A549 treated with CORT108297 at 1 μM for 4 hours (cell line): ENCODE data around the gene SSH2. TPM values are rescaled to one million over a fixed set of nuclear protein-coding genes. Genes with fewer than 3 reads are reported as not detected.

Experiments used
- total RNA-seq: library from RNA; stranded (reverse); fragments of 200-300 nt; extraction: Qiagen RNA extraction; gene quantifications from 5 replicates; pipeline ENCODE4 v1.2.3, GENCODE V29; 2022

The SSH2 gene, protein sequence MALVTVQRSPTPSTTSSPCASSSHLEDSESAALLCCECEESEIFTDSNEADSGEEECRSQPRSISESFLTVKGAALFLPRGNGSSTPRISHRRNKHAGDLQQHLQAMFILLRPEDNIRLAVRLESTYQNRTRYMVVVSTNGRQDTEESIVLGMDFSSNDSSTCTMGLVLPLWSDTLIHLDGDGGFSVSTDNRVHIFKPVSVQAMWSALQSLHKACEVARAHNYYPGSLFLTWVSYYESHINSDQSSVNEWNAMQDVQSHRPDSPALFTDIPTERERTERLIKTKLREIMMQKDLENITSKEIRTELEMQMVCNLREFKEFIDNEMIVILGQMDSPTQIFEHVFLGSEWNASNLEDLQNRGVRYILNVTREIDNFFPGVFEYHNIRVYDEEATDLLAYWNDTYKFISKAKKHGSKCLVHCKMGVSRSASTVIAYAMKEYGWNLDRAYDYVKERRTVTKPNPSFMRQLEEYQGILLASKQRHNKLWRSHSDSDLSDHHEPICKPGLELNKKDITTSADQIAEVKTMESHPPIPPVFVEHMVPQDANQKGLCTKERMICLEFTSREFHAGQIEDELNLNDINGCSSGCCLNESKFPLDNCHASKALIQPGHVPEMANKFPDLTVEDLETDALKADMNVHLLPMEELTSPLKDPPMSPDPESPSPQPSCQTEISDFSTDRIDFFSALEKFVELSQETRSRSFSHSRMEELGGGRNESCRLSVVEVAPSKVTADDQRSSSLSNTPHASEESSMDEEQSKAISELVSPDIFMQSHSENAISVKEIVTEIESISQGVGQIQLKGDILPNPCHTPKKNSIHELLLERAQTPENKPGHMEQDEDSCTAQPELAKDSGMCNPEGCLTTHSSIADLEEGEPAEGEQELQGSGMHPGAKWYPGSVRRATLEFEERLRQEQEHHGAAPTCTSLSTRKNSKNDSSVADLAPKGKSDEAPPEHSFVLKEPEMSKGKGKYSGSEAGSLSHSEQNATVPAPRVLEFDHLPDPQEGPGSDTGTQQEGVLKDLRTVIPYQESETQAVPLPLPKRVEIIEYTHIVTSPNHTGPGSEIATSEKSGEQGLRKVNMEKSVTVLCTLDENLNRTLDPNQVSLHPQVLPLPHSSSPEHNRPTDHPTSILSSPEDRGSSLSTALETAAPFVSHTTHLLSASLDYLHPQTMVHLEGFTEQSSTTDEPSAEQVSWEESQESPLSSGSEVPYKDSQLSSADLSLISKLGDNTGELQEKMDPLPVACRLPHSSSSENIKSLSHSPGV (N-terminal part only)
- total RNA-seq, result 24.2 to 32.1 TPM (median 31.8 TPM) in 5 replicates

DNA sequence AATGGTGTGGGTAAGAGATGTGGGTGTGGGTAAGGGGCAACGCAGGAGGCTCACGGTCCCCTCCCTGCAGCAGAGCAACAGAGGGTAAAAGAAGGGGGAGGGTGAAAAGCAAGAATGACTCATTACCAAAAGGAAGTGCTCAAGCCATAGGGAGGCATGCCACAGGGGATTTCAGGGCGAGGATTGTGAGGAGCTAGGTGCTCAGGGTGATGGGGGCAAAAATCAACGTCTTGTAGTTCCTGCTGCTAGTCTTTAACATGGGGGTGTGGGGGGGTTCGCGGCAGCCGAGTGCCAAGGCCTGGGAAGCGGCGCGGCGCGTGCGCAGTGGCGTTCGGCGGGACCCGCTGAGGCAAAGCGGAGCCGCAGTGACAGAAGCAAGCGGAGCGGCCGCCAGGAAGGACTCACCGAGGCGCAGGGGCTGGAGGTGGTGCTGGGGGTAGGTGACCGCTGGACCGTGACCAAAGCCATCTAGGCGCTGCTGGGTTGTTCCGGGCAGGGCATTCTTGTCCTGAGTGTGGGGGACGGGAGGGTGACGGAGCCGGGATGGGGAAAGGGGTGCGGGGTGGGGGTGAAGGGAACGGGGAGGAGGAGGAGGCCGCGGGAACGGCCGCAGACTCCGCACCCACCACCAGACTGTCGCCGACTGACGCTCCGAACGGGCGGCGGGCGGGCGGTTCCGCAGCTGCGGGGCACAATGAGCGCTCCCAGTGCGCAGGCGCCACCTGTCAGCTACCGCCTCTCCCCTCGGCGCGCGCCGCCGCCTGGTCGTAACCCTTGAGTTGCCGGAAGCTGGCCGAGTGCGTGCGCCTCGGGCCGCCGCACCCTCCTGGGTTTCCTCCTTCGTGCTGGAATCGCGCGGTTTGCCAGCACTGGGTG is at the start of gene SSH2:
Gene SSH2 (minus strand): TSS at position 696 of the 876 bp plus-strand sequence. CDS start 228 bp downstream, at position 468.

GRCh38 chr17:29941334-29941733 is 11.3 kb upstream of the SSH2 start, which contains the start of gene EFCAB5:
Gene EFCAB5 (plus strand): TSS chr17:29941634. CDS start chr17:29941797, 163 bp downstream.

GRCh38 chr17:29622337-29623282 is 307.4 kb downstream of the SSH2 start, which contains the start of gene CORO6:
Gene CORO6 (minus strand): TSS chr17:29622912. CDS start chr17:29621421, 1,491 bp downstream.

GRCh38 chr17:29592850-29593551 is 337.0 kb downstream of the SSH2 start, which contains the start of gene ANKRD13B:
Gene ANKRD13B (plus strand): TSS chr17:29593132. CDS start chr17:29593622, 490 bp downstream.

GRCh38 chr17:29589524-29590410 is 340.3 kb downstream of the SSH2 start, which contains the start of gene GIT1:
Gene GIT1 (minus strand): TSS chr17:29589648. CDS start chr17:29589378, 270 bp downstream.

Other genes starting within 250 kb of the SSH2 start
- gene EFCAB5, start 11.4 kb upstream of the SSH2 start, total RNA-seq, result 0.16 to 0.59 TPM (median 0.46 TPM) in 5 replicates
- gene NSRP1, start 186.6 kb upstream of the SSH2 start, total RNA-seq, result 25.1 to 40.2 TPM (median 27.4 TPM) in 5 replicates